ENCODE data around the gene MIXL1.

GRCh38 chr1:226261818-226262217 lies 38.4 kb downstream of the MIXL1 start:
- TF ChIP-seq, protein P1, sequence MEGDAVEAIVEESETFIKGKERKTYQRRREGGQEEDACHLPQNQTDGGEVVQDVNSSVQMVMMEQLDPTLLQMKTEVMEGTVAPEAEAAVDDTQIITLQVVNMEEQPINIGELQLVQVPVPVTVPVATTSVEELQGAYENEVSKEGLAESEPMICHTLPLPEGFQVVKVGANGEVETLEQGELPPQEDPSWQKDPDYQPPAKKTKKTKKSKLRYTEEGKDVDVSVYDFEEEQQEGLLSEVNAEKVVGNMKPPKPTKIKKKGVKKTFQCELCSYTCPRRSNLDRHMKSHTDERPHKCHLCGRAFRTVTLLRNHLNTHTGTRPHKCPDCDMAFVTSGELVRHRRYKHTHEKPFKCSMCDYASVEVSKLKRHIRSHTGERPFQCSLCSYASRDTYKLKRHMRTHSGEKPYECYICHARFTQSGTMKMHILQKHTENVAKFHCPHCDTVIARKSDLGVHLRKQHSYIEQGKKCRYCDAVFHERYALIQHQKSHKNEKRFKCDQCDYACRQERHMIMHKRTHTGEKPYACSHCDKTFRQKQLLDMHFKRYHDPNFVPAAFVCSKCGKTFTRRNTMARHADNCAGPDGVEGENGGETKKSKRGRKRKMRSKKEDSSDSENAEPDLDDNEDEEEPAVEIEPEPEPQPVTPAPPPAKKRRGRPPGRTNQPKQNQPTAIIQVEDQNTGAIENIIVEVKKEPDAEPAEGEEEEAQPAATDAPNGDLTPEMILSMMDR (IDR thresholded peaks at IDR 0.05; ENCODE audit: insufficient read depth, low read length), result no peak
- TF ChIP-seq POLR2AphosphoS5 (IDR thresholded peaks at IDR 0.05; ENCODE audit: low read depth), result no peak

Data from HL-60 (cell line).